ENCODE results near the gene SLC35G1.

The SLC35G1 gene, protein sequence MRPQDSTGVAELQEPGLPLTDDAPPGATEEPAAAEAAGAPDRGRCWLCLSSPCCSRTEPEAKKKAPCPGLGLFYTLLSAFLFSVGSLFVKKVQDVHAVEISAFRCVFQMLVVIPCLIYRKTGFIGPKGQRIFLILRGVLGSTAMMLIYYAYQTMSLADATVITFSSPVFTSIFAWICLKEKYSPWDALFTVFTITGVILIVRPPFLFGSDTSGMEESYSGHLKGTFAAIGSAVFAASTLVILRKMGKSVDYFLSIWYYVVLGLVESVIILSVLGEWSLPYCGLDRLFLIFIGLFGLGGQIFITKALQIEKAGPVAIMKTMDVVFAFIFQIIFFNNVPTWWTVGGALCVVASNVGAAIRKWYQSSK

DNA sequence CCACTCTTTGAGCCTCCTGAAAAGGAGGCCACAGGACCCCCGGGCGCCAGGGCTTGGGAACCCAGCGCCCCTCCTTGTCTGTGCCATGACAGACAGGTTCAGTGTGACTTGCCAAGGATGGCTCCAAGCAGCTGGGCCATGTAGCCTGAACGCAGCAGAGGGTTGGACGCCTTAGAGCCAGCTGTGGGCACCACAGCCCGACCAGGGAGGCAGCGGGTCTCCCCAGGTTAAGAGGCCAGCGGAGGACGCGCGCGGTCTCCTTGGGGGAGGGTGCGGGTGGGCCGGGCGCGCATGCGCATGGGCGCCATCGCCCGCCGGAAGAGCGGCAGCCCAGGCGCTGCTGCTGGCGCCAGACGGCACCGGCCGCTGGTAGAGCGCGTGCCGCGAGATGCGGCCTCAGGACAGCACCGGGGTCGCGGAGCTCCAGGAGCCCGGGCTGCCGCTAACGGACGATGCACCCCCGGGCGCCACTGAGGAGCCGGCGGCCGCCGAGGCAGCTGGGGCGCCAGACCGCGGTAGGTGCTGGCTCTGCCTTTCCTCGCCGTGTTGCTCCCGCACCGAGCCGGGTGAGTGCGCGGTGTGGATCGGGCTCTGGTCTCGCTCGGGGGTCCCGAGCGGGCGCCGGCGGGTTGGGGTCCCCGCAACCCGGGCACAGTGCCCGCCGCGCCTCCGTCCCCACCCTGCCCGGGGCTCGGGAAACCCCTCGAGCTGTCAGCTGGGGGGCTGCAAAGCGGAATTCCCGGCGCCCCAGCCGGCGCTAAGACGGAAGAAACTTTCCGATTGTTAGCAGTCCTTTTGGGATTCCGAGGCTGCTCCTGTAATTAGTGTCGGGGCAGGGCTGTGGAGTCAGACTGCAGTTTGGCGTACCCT lies at the start of gene SLC35G1:
Gene SLC35G1, plus strand, starts transcription at position 333 of the 870 bp plus-strand sequence. Its CDS starts 56 bp downstream, at position 389.
- peak; percentile 83 for DNase-seq

GRCh38 chr10:93844979-93845626 lies 48.7 kb upstream of the SLC35G1 start:
- DNase-seq = no peak

- DNase-seq = no peak
Measured at GRCh38 chr10:93849593-93849992, 44.2 kb upstream of the SLC35G1 start.

GRCh38 chr10:93850031-93851015 lies 43.5 kb upstream of the SLC35G1 start:
- DNase-seq = no peak

DNA sequence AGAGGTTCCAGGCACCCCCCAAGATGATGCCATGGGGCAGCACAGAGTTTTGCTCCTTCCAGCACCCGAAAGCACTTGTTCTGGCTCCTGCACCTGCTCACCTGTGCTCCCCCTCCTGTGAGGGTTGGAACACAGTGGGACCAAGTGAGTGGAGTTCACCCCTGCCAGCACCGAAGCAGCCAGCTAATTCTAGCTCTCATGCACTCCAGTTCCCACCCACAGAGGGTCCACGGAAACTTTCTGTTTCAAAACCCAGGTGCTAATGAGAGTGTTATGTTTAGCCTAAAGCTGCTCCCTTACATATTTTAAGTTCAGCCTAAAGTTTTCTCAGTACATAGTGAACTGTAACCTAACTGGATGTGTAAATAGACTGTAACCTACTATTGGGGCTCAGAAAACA lies 42.6 kb upstream of the SLC35G1 start:
- DNase-seq = no peak

- no peak for DNase-seq
Measured at GRCh38 chr10:93852476-93853095, 41.2 kb upstream of the SLC35G1 start.

DNA sequence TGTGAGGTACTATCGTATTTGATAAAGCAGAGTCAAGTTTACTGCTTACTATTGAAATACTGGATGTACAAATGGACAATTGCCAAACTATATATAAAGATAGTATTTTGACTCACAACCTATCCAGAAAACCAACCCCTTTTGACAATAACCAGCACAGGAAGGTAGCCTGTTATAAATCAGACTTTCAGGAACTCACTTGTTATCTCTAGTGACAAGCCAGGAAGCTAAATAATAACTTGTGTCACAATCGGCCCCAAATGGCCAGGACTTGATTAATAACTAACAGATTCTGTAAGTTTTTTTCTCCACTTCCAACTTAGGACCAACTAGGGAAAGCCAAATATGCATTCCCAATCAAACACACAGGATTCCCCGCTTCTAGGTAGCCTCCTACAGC lies 38.8 kb upstream of the SLC35G1 start:
- no peak for DNase-seq

- DNase-seq = no peak
Measured at GRCh38 chr10:93856349-93857145, 37.2 kb upstream of the SLC35G1 start.

DNA sequence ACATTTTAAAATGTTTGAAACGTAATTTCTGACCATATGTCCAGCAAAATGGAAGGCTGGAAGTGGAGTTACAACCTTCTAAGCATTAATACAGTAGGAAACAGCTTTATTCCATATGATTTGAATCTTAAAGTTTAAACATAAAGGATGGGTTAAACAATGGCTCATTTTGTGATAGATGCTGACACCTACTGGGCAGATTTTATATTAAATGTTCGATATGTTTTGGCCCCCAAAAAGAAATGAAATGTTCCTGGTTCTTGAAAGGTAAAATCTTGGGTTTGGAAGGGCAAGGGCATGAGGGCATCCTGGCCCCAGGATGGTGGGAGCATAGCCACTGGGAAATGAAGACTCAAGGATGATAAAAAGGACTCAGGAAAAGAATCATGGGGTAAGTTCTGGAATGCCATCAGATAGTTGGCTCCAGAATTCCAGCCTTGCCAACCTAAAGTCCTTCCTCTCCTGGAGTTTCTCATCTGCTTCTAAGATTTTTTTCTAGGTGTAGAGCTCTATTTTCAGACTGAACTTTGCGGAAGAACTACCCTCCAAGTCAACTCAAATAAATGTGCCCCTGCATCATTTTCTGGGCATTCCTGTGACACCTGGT lies 34.6 kb upstream of the SLC35G1 start:
- DNase-seq = no peak

GRCh38 chr10:93861825-93862224 lies 32.0 kb upstream of the SLC35G1 start:
- no peak for DNase-seq

- DNase-seq = peak; percentile 40
Measured at GRCh38 chr10:93865794-93866425, 27.9 kb upstream of the SLC35G1 start.

- DNase-seq = no peak
Measured at GRCh38 chr10:93867525-93867924, 26.3 kb upstream of the SLC35G1 start.

DNA sequence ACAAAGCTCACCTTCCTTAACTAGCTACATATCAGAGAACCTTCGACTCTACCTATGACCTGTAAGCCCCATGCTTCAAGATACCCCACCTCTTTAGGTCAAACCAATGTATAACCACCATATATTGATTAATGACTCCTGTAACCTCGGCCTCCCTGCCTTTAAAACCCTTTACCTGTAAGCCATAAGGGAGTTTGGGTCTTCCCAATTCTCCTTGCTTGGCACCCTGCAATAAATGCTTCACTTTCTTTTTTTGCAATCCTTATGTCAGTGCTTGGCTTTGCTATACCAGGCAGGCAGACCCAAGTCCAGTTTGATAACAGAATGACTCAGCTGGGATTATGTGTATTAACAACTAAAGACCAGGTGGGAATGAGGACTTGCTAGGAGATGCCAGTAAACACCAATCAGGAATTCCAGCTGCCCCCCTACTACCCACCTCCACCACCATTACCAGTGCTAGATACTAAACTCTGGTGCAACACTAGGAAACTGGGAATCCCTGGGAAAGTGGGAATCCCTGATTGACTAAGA lies 22.0 kb upstream of the SLC35G1 start:
- no peak for DNase-seq

DNA sequence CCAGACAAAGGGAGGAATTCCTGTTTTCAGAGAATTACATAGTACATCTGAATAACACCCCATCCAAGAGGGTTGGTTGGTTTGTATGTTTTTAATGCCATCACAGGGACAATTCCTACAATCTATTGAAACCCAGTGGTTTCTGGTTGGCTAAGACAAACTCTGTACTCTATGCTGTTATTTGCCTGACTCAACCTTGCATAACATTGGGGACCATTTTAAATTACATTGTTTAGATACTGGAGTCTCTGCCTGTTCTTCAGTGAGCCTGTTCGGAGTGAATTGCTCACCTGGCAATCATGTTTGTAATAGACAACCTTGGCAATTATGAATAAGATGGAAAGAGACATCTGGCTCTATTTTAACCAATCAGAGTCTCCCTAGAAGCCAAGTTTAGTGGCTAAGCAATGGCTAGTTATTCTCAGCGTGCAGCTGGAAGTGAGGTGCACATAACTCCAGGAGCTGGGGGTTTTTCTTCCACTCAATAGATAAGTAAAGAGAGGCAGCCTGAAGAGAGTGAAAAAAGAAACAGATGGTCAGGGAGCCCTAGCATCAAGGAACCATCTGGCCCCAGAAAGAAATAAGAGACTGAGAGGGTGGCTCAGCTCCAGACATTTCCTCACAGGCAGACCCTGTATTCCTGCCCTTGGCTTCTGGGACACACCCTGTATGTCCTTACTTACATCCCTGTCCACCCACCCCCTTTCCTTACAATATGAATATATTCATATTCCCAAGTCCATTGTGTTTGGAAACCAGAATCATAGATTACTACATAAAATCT lies 21.2 kb upstream of the SLC35G1 start:
- no peak for DNase-seq

- DNase-seq = no peak
Measured at GRCh38 chr10:93873420-93874115, 20.2 kb upstream of the SLC35G1 start.

DNA sequence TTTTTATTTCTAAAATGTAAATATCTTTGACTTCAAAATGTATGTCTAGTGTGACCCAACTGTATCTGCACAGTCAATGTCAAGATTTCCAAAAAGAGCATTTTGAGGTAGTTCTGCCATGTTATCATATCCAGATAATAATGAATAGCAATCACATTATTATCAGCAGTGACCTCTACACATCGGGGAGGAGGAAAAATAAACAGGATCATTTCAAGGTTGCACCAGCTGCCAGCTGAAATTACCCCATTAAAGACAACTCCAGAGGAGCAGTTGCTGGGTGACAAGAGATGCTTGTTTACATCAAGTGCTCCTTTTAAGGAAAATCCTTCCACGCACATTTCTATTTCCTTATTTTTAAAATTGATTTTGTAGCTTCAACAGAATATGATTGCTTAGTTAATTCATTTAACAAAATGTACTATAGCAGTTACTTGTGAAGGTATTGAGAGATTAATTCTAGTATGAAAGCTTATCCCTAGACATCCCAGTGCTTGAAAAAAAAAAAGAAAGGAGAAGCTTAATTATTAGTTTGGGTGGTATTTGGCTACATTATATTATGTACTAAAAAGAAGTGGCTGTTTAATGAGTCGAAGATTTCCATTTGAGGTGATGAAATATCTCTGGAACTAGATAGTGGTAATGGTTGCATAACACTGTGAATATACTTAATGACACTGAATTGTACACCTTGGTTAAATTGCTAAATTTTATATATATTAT lies 19.3 kb upstream of the SLC35G1 start:
- no peak for DNase-seq

- no peak for DNase-seq
Measured at GRCh38 chr10:93875032-93875358, 18.8 kb upstream of the SLC35G1 start.

- no peak for DNase-seq
Measured at GRCh38 chr10:93876381-93876780, 17.4 kb upstream of the SLC35G1 start.

Measured in right hindlimb (tissue), 1 donor.